WTC11 (cell line): ENCODE measurements around the gene RABGAP1. TPM values are rescaled to one million over a fixed set of nuclear protein-coding genes. Genes with fewer than 3 reads are reported as not detected.

ENCODE experiments used
- ATAC-seq: fragments of 200-7000 bp; cut with Tn5 transposase; 2 replicates; pipeline ENCODE4 v1.10.0; 2021; ENCODE audit warnings: mild to moderate bottlenecking, moderate library complexity
- CTCF ChIA-PET: fragments of 300-600 bp; sonication (Branson Sonifier 250); formaldehyde crosslinking; loops from one replicate; lab custom pipeline; 2021; ENCODE audit warnings: antibody characterized with exemption; lab: Charles Lee
- POLR2A ChIA-PET: fragments of 350-600 bp; sonication (Branson Sonifier 250); formaldehyde crosslinking; loops from one replicate; lab custom pipeline; 2021; ENCODE audit warnings: antibody characterized with exemption; lab: Charles Lee
- DNase-seq: peaks from one replicate; pipeline ENCODE4 v3.0.0; 2021; ENCODE audit warnings: low spot score
- H3K27ac Mint-ChIP-seq: 2 replicates; pipeline ENCODE4 v1.8.0; 2021; ENCODE audit warnings: mixed read lengths
- H3K27me3 Mint-ChIP-seq: 2 replicates; pipeline ENCODE4 v1.8.0; 2021; ENCODE audit warnings: low read depth, mild to moderate bottlenecking, moderate library complexity, mixed read lengths
- H3K36me3 Mint-ChIP-seq: 2 replicates; pipeline ENCODE4 v1.8.0; 2021; ENCODE audit warnings: mixed read lengths
- H3K4me1 Mint-ChIP-seq: 2 replicates; pipeline ENCODE4 v1.8.0; 2022; ENCODE audit warnings: mixed read lengths
- H3K4me3 Mint-ChIP-seq: 2 replicates; pipeline ENCODE4 v1.8.0; 2021; ENCODE audit warnings: mild to moderate bottlenecking, moderate library complexity, mixed read lengths
- H3K9me3 Mint-ChIP-seq: 2 replicates; pipeline ENCODE4 v1.8.0; 2021; ENCODE audit warnings: mixed read lengths
- AR ChIP-seq: fragments of 250-450 bp; sonication (Bioruptor Pico); IDR thresholded peaks from 2 replicates; pipeline ENCODE4 v1.9.0; 2021; ENCODE audit warnings: mild to moderate bottlenecking
- ATF6 ChIP-seq: sonication (generic); formaldehyde crosslinking; IDR thresholded peaks from 2 replicates; pipeline ENCODE4 v1.8.1; 2023; ENCODE audit warnings: mild to moderate bottlenecking, missing genetic modification reagents
- ERG ChIP-seq: fragments of 250-450 bp; sonication (Bioruptor Pico); IDR thresholded peaks from 2 replicates; pipeline ENCODE4 v1.8.0; 2021; ENCODE audit warnings: mild to moderate bottlenecking
- ETV6 ChIP-seq: sonication (generic); formaldehyde crosslinking; IDR thresholded peaks from 2 replicates; pipeline ENCODE4 v1.8.1; 2022; ENCODE audit warnings: mild to moderate bottlenecking, missing genetic modification reagents
- FOXP1 ChIP-seq: sonication (generic); formaldehyde crosslinking; IDR thresholded peaks from 2 replicates; pipeline ENCODE4 v1.8.0; 2022; ENCODE audit warnings: missing genetic modification reagents, mild to moderate bottlenecking, moderate library complexity, borderline replicate concordance
- FOXP4 ChIP-seq: sonication (generic); formaldehyde crosslinking; IDR thresholded peaks from 2 replicates; pipeline ENCODE4 v1.8.0; 2022; ENCODE audit warnings: mild to moderate bottlenecking, missing genetic modification reagents
- GRHL2 ChIP-seq: fragments of 250-450 bp; sonication (Bioruptor Pico); IDR thresholded peaks from 2 replicates; pipeline ENCODE4 v1.8.0; 2022; ENCODE audit warnings: mild to moderate bottlenecking, moderate library complexity; ENCODE audit not compliant: insufficient replicate concordance, severe bottlenecking
- HMGXB4 ChIP-seq: sonication (generic); formaldehyde crosslinking; IDR thresholded peaks from 2 replicates; pipeline ENCODE4 v1.8.1; 2023; ENCODE audit warnings: mild to moderate bottlenecking, moderate library complexity, missing genetic modification reagents
- IRF1 ChIP-seq: sonication (generic); formaldehyde crosslinking; IDR thresholded peaks from 2 replicates; pipeline ENCODE4 v1.8.0; 2023; ENCODE audit warnings: missing genetic modification reagents
- IRF2 ChIP-seq: sonication (generic); formaldehyde crosslinking; IDR thresholded peaks from 2 replicates; pipeline ENCODE4 v1.8.0; 2022; ENCODE audit warnings: low read depth, missing genetic modification reagents, borderline replicate concordance
- KAT7 ChIP-seq: sonication (generic); formaldehyde crosslinking; IDR thresholded peaks from 2 replicates; pipeline ENCODE4 v1.8.1; 2023; ENCODE audit warnings: missing genetic modification reagents, mild to moderate bottlenecking, borderline replicate concordance
- MYBL2 ChIP-seq: sonication (generic); formaldehyde crosslinking; IDR thresholded peaks from 2 replicates; pipeline ENCODE4 v1.8.1; 2023; ENCODE audit warnings: mild to moderate bottlenecking, moderate library complexity, missing genetic modification reagents
- NFE2L1 ChIP-seq: sonication (generic); formaldehyde crosslinking; IDR thresholded peaks from 2 replicates; pipeline ENCODE4 v1.8.1; 2023; ENCODE audit warnings: missing genetic modification reagents
- RELA ChIP-seq: sonication (generic); formaldehyde crosslinking; IDR thresholded peaks from 2 replicates; pipeline ENCODE4 v1.8.1; 2022; ENCODE audit warnings: missing genetic modification reagents, mild to moderate bottlenecking, borderline replicate concordance
- SMAD4 ChIP-seq: sonication (generic); formaldehyde crosslinking; IDR thresholded peaks from 2 replicates; pipeline ENCODE4 v1.8.0; 2022; ENCODE audit warnings: mild to moderate bottlenecking, missing genetic modification reagents
- TP53 ChIP-seq: sonication (generic); formaldehyde crosslinking; IDR thresholded peaks from 2 replicates; pipeline ENCODE4 v1.8.1; 2023; ENCODE audit warnings: mild to moderate bottlenecking, missing genetic modification reagents
- ZBTB21 ChIP-seq: sonication (generic); formaldehyde crosslinking; IDR thresholded peaks from 2 replicates; pipeline ENCODE4 v1.8.1; 2023; ENCODE audit warnings: mild to moderate bottlenecking, missing genetic modification reagents, borderline replicate concordance
- ZMAT4 ChIP-seq: fragments of 250-450 bp; sonication (Bioruptor Pico); IDR thresholded peaks from 2 replicates; pipeline ENCODE4 v1.9.0; 2021; ENCODE audit warnings: mild to moderate bottlenecking
- ZNF121 ChIP-seq: sonication (generic); formaldehyde crosslinking; IDR thresholded peaks from 2 replicates; pipeline ENCODE4 v1.8.0; 2023; ENCODE audit warnings: missing genetic modification reagents
- ZNF138 ChIP-seq: sonication (generic); formaldehyde crosslinking; conservative IDR thresholded peaks from 2 replicates; pipeline ENCODE4 v1.8.1; 2022; ENCODE audit warnings: mild to moderate bottlenecking, moderate library complexity, missing genetic modification reagents
- ZNF671 ChIP-seq: fragments of 250-450 bp; sonication (Bioruptor Pico); IDR thresholded peaks from 2 replicates; pipeline ENCODE4 v1.8.0; 2021; ENCODE audit warnings: mild to moderate bottlenecking
- total RNA-seq: library from RNA; stranded (reverse); gene quantifications from 3 replicates; pipeline ENCODE4 v1.2.3, GENCODE V29; 2021

RABGAP1 gene
- total RNA-seq, 1 experiment from 2014 or later: 38.1 TPM

GRCh38 chr9:123132696-123133095 lies 191.9 kb downstream of the RABGAP1 start (continued):
- no peak for TF ChIP-seq AR (CRISPR knock-in tag)
- TF ChIP-seq FOXP1: no peak
- TF ChIP-seq TP53 (CRISPR knock-in tag): no peak
- no peak for TF ChIP-seq ZNF121
- no peak for TF ChIP-seq GRHL2
- TF ChIP-seq KAT7 (CRISPR knock-in tag): no peak

- CTCF ChIA-PET: no interaction called here
- TF ChIP-seq ZNF671 (CRISPR knock-in tag): no peak
- TF ChIP-seq MYBL2 (CRISPR knock-in tag): no peak
- TF ChIP-seq ETV6 (CRISPR knock-in tag): no peak
- no peak for TF ChIP-seq SMAD4 (CRISPR knock-in tag)
- no peak for TF ChIP-seq ZMAT4 (CRISPR knock-in tag)
- TF ChIP-seq FOXP1: no peak
- no peak for TF ChIP-seq GRHL2
- TF ChIP-seq, all 79 proteins: peak for 0
- Mint-ChIP-seq H3K36me3 (peaks cover 12% of the 10 kb centered on the region), H3K27me3 (no peaks in the 10 kb centered on the region), H3K4me3 (no peak overlapping the region), H3K9me3 (no peaks in the 10 kb centered on the region), H3K27ac (no peak overlapping the region), H3K4me1 (no peaks in the 10 kb centered on the region)
- POLR2A ChIA-PET: no interaction called here
- DNase-seq (no peak), ATAC-seq (no peak)
Observed at GRCh38 chr9:123135430-123135829, 194.6 kb downstream of the RABGAP1 start.

- POLR2A ChIA-PET: no interaction called here
- no peak for DNase-seq
- peaks cover 6% of the 10 kb centered on the region for H3K4me1 Mint-ChIP-seq
- no peak overlapping the region for H3K27ac Mint-ChIP-seq
- no peaks in the 10 kb centered on the region for H3K9me3 Mint-ChIP-seq
- ATAC-seq: no peak
- H3K36me3 Mint-ChIP-seq: peaks cover 12% of the 10 kb centered on the region
- CTCF ChIA-PET: no interaction called here
- no peak overlapping the region for H3K4me3 Mint-ChIP-seq
- H3K27me3 Mint-ChIP-seq: no peaks in the 10 kb centered on the region
- TF ChIP-seq FOXP4: no peak
- no peak for TF ChIP-seq IRF1 (CRISPR knock-in tag)
- no peak for TF ChIP-seq ERG (CRISPR knock-in tag)
- no peak for TF ChIP-seq ZBTB21 (CRISPR knock-in tag)
- TF ChIP-seq IRF2 (CRISPR knock-in tag): no peak
- TF ChIP-seq SMAD4 (CRISPR knock-in tag): no peak
- no peak for TF ChIP-seq RELA (CRISPR knock-in tag)
- TF ChIP-seq MYBL2 (CRISPR knock-in tag): no peak
- TF ChIP-seq ATF6: no peak
- TF ChIP-seq ZNF138: no peak
- TF ChIP-seq NFE2L1 (CRISPR knock-in tag): no peak
- TF ChIP-seq HMGXB4 (CRISPR knock-in tag): no peak
Observed at GRCh38 chr9:123138163-123138562, 197.3 kb downstream of the RABGAP1 start.
